Astrocyte (in vitro differentiated cells and primary cell): ENCODE data around the gene CCNI. TPM values are rescaled to one million over a fixed set of nuclear protein-coding genes. Genes with fewer than 3 reads are reported as not detected.
"Not testable (repeated sequence)": the region's sequence is repeated elsewhere in the genome, so short reads cannot be mapped to it uniquely, and the experiment has no call there.

Experiments
- DNase-seq: peaks from one replicate; pipeline ENCODE4 v3.0.0-alpha.2; 2010; ENCODE audit warnings: low read depth
- FAIRE-seq: peaks from 2 replicates; lab custom pipeline; 2011; peaks lifted over from hg19 to GRCh38; lab: Jason Lieb, UNC
- H2AFZ ChIP-seq: 2 replicates; pipeline ENCODE4 v1.6.0; 2012; ENCODE audit warnings: low read depth, low read length, inconsistent platforms
- H3K27ac ChIP-seq: 2 replicates; pipeline ENCODE4 v1.5.1; 2011; ENCODE audit warnings: low read depth, low read length, inconsistent platforms
- H3K27me3 ChIP-seq: 2 replicates; pipeline ENCODE4 v1.6.0; 2011; ENCODE audit warnings: low read length, inconsistent platforms; ENCODE audit not compliant: insufficient read depth
- H3K36me3 ChIP-seq: 2 replicates; pipeline ENCODE4 v1.5.1; 2011; ENCODE audit warnings: low read length, inconsistent platforms; ENCODE audit not compliant: insufficient read depth
- H3K4me1 ChIP-seq: 2 replicates; pipeline ENCODE4 v1.5.1; 2011; ENCODE audit warnings: low read length, inconsistent platforms; ENCODE audit not compliant: insufficient read depth
- H3K4me2 ChIP-seq: 2 replicates; pipeline ENCODE4 v1.6.0; 2012; ENCODE audit warnings: low read length, inconsistent platforms
- H3K4me3 ChIP-seq: 2 replicates; pipeline ENCODE4 v1.5.1; 2011; ENCODE audit warnings: low read depth, mild to moderate bottlenecking, low read length, inconsistent platforms; ENCODE audit not compliant: insufficient read depth
- H3K79me2 ChIP-seq: 2 replicates; pipeline ENCODE4 v1.6.0; 2012; ENCODE audit warnings: mild to moderate bottlenecking, low read length, inconsistent platforms; ENCODE audit not compliant: insufficient read depth
- H3K9ac ChIP-seq: 2 replicates; pipeline ENCODE4 v1.6.0; 2012; ENCODE audit warnings: mild to moderate bottlenecking, low read length, inconsistent platforms
- H3K9me3 ChIP-seq: 2 replicates; pipeline ENCODE4 v1.5.1; 2012; ENCODE audit warnings: low read depth, mild to moderate bottlenecking, low read length, inconsistent platforms; ENCODE audit not compliant: insufficient read depth
- H4K20me1 ChIP-seq: 2 replicates; pipeline ENCODE4 v1.6.0; 2012; ENCODE audit warnings: low read length, inconsistent platforms; ENCODE audit not compliant: insufficient read depth
- H3K27ac Mint-ChIP-seq: one replicate; pipeline ENCODE4 v1.8.0; 2021; ENCODE audit warnings: mild to moderate bottlenecking, mixed read lengths; ENCODE audit not compliant: unreplicated experiment
- H3K27me3 Mint-ChIP-seq: one replicate; pipeline ENCODE4 v1.8.0; 2021; ENCODE audit warnings: low read depth, mixed read lengths; ENCODE audit not compliant: unreplicated experiment
- H3K36me3 Mint-ChIP-seq: one replicate; pipeline ENCODE4 v1.8.0; 2021; ENCODE audit warnings: low read depth, mixed read lengths; ENCODE audit not compliant: unreplicated experiment
- H3K4me1 Mint-ChIP-seq: one replicate; pipeline ENCODE4 v1.8.0; 2021; ENCODE audit warnings: low read depth, mixed read lengths; ENCODE audit not compliant: unreplicated experiment
- H3K4me3 Mint-ChIP-seq: one replicate; pipeline ENCODE4 v1.8.0; 2021; ENCODE audit warnings: mild to moderate bottlenecking, moderate library complexity, mixed read lengths; ENCODE audit not compliant: unreplicated experiment
- H3K9me3 Mint-ChIP-seq: one replicate; pipeline ENCODE4 v1.8.0; 2021; ENCODE audit warnings: mild to moderate bottlenecking, mixed read lengths; ENCODE audit not compliant: unreplicated experiment
- EZH2 ChIP-seq: IDR thresholded peaks from 2 replicates; pipeline ENCODE4 v1.6.1; 2012; ENCODE audit warnings: mild to moderate bottlenecking, low read length, inconsistent platforms; ENCODE audit not compliant: insufficient read depth
- total RNA-seq: library from RNA; stranded (reverse); gene quantifications from 2 replicates; pipeline ENCODE4 v1.2.1, GENCODE V29; 2021
- TF ChIP-seq, protein P1 (sequence below): IDR thresholded peaks from 2 replicates; pipeline ENCODE4 v1.5.1; 2011; ENCODE audit warnings: low read depth, mild to moderate bottlenecking, inconsistent platforms, low read length, moderate library complexity; ENCODE audit not compliant: insufficient read depth

Gene CCNI
- total RNA-seq, 1 donor from 2014 or later = 141 TPM

DNA sequence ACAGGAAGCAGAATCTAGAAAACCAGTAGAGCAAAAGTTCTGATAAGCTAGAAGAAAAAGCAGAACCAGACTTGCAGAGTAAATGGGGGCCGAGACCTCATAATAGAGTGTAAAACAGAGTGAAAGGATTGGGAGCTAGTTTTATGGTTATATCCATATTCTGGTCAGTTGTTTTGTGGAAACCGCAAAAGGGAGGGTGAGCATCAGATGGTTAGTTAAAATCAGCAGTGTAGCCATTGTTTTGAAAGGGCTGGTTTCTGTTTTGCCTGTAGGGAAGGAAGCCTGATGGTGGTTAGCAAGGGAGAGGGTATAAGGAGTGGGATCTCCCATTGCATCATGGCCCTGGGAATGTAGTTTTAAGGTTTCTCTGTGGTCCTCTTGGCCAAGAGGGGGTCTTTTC is 17.2 kb upstream of the CCNI start:
- Mint-ChIP-seq H3K27ac (peak overlapping the region; percentile 73), H3K27me3 (no peaks in the 10 kb centered on the region), H3K4me3 (peak overlapping the region; percentile 9), H3K36me3 (no peaks in the 10 kb centered on the region), H3K9me3 (no peaks in the 10 kb centered on the region), H3K4me1 (peaks cover 14% of the 10 kb centered on the region)
- Histone ChIP-seq H3K9me3 (no peaks in the 10 kb centered on the region), H3K27ac (peak overlapping the region; percentile 40), H4K20me1 (no peaks in the 10 kb centered on the region), H3K27me3 (no peaks in the 10 kb centered on the region), H3K36me3 (no peaks in the 10 kb centered on the region), H3K4me3 (no peak overlapping the region), H3K4me1 (peaks cover 10% of the 10 kb centered on the region), H3K79me2 (no peaks in the 10 kb centered on the region), H3K9ac (peak overlapping the region; percentile 10), H3K4me2 (peak overlapping the region; percentile 16), H2AFZ (no peak overlapping the region)
- FAIRE-seq (no peak), DNase-seq (peak; percentile 57)
- no peak for TF ChIP-seq EZH2
- TF ChIP-seq, protein P1, sequence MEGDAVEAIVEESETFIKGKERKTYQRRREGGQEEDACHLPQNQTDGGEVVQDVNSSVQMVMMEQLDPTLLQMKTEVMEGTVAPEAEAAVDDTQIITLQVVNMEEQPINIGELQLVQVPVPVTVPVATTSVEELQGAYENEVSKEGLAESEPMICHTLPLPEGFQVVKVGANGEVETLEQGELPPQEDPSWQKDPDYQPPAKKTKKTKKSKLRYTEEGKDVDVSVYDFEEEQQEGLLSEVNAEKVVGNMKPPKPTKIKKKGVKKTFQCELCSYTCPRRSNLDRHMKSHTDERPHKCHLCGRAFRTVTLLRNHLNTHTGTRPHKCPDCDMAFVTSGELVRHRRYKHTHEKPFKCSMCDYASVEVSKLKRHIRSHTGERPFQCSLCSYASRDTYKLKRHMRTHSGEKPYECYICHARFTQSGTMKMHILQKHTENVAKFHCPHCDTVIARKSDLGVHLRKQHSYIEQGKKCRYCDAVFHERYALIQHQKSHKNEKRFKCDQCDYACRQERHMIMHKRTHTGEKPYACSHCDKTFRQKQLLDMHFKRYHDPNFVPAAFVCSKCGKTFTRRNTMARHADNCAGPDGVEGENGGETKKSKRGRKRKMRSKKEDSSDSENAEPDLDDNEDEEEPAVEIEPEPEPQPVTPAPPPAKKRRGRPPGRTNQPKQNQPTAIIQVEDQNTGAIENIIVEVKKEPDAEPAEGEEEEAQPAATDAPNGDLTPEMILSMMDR = no peak

DNA sequence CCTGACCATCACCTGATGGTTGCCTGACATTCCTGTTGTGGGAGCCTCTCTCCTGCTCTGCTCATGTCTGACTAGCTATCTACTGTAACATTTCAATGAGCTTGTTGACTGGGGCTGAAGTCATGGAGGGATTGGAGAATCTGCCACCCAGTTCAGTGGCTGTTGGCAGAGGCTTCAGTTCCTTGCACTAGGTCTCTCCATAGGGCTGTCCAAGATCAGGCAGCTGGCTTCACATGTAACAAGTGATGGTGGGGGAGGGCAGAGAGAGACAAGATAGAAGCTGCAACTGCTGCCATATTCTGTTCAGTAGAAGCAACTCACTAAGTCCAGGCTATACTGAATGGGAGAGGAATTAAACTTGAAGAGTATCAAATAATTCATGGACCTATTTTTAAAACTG is 14.1 kb upstream of the CCNI start:
- H3K9ac ChIP-seq = no peak overlapping the region
- peaks cover 10% of the 10 kb centered on the region for H3K4me1 ChIP-seq
- H3K27me3 Mint-ChIP-seq = no peaks in the 10 kb centered on the region
- H3K36me3 Mint-ChIP-seq = no peaks in the 10 kb centered on the region
- FAIRE-seq = no peak
- H3K27me3 ChIP-seq = no peaks in the 10 kb centered on the region
- peaks cover 9% of the 10 kb centered on the region for H3K4me1 Mint-ChIP-seq
- H3K79me2 ChIP-seq = no peaks in the 10 kb centered on the region
- no peaks in the 10 kb centered on the region for H4K20me1 ChIP-seq
- DNase-seq = no peak
- H3K27ac Mint-ChIP-seq = no peak overlapping the region
- no peaks in the 10 kb centered on the region for H3K9me3 ChIP-seq
- TF ChIP-seq EZH2 = no peak
- TF ChIP-seq, protein P1 = no peak
- no peak overlapping the region for H3K4me3 Mint-ChIP-seq
- H3K27ac ChIP-seq = no peak overlapping the region
- no peaks in the 10 kb centered on the region for H3K9me3 Mint-ChIP-seq
- no peak overlapping the region for H3K4me3 ChIP-seq
- H2AFZ ChIP-seq = no peak overlapping the region
- H3K4me2 ChIP-seq = no peak overlapping the region
- H3K36me3 ChIP-seq = no peaks in the 10 kb centered on the region

- H3K36me3 Mint-ChIP-seq, H3K4me2 ChIP-seq, H3K4me1 ChIP-seq, FAIRE-seq, H3K9ac ChIP-seq, H3K9me3 ChIP-seq, H3K4me3 ChIP-seq, H3K79me2 ChIP-seq, H3K27ac ChIP-seq, H3K27me3 ChIP-seq, DNase-seq, H3K27ac Mint-ChIP-seq, H2AFZ ChIP-seq, H3K27me3 Mint-ChIP-seq, H3K9me3 Mint-ChIP-seq, H3K4me1 Mint-ChIP-seq, H3K4me3 Mint-ChIP-seq, H4K20me1 ChIP-seq, H3K36me3 ChIP-seq: not testable (repeated sequence)
Measured at GRCh38 chr4:77087027-77087426, 11.2 kb upstream of the CCNI start.
